Activated naive CD8-positive, alpha-beta T cell treated with anti-CD3 and anti-CD28 coated beads, Interleukin-2, amount 50 U/mL, for 16 hours (primary cell): ENCODE data around the gene AGAP1.

Experiments used
- DNase-seq: peaks from one replicate; pipeline ENCODE4 v3.0.0-alpha.2; 2020; ENCODE audit warnings: low read depth, low spot score

AGAP1 gene

DNA sequence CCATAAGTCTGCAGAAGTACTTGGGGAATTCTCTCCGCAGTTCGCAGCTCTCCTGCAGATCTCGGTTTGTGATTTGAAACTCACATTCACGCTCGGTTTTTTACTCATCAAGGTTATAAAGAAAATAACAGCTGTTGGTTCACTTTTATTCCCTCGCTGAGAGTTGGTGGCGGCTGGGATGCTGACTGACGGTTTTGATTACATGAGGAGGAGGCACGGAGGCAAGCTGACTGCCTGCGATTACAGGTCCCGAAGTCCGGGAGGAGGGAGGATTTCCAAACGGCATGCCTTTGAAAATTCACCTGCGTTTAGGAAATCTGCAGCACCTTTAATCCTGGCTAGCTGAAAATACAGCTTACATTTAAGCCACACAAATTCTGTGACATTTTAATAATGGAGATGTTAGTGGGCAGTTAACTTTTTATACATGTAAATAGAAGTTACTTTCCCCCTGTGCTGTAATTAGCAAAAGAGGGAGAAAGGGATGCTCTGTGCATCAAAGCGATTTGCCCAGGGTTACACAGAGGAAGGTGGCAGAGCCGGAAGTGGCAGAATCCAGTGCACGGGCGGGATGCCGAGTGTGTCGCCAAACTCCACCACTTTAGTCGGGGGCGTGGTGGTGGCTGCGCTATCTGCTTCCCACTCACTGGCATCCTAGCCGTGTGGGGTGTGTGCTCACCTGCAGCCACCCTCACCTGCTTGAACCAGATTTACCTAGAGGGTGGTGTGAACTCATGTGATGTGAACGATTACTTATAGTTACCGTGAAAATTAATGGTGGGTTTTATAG is 14.7 kb downstream of the AGAP1 start:
- DNase-seq = no peak

DNA sequence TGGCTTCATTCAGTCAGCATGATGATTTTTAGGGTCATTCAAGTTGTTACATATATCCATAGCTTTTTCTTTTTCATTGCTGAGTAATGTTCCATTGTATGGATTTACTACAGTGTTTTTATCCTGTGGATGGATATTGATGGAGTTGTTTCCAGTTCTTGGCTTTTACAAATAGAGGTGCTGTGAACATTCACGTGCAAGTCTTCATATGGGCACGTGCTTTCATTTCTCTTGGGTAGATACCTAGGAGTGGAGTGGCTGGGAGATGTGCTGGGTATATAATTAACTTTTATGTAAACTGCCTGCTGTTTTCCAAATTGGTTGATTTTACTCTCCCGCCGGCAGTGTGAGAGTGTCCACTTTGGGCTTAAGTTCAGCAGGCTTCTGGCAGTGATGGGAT is 16.5 kb downstream of the AGAP1 start:
- no peak for DNase-seq

DNA sequence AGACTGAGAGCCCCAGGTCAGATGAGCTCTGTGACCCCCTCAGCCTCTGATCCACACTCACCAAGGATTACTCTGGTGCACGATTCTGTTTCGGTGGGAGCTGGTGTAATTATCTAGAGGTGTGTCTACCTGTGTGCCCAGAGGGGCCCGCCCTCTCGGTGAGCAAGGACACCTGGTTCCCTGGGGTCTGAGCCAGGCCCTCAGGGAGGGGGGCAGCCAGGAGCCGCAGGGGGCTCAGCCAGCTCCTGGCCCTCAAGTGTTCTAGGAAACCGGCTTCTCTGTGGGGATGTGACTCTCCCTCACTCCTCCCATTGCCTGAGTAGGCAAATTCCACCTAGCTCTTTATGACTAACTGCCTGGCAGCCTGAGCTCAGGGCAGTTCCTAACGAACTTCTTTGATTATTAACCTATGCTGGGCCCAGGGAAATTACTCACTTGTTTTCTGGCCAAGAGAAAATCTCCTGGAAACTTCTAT is 17.4 kb downstream of the AGAP1 start:
- DNase-seq = no peak

DNA sequence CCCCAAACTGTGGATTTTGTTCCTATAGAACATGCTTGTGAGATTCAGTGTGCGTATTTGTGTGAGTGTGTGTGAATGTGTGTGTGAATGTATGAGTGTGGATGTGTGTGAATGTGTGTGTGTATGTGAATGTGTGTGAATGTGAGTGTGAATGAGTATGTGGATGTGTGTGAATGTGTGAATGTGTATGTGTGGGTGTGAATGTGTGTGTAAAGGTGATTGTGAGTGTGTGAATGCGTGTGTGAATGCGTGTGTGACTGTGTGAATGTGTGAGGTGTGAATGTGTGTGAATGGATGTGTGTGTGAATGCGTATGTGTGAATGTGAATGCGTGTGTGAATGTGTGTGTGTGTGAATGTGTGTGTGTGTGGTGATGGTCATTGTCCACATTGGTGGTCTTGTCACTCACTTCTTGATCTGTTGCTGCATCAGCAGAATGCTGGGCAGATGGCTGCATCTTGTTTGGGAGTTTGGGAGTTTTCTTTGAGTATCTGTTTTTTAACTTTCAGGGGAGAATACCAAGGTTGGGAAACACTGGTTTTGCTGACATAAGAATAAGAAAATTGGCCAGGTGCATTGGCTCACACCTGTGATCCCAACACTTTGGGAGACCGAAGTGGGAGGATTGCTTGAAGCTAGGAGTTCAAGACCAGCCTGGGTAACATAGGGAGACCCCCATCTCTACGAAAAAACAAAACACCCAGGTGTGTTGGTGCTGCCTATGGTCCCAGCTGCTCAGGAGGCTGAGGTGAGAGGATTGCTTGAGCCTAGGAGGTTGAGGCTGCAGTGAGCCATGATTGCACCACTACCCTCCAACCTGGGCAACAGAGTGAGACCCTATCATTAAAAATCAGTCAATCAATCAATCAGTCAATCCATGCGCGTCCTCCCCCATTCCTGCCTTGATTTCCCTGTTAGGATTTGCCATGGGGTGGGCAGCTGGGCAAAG is 18.2 kb downstream of the AGAP1 start:
- DNase-seq = no peak

DNA sequence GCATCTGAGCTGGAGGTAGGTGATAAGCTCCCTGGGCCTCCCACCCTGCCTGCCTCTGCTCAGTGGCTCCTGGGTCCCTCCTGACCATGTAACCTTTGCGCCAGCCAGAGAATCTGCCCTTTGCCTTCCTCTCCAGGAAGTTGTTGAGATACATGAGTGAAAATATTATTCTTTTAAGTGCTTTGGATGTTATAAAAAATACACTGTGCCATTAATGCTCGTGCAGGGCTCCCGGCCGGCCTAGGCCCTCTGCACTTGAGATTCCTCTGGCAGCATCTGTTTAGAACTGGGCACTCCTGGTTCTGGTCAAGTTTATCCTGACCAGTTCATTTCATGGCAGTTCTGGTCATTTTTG is 18.8 kb downstream of the AGAP1 start:
- DNase-seq = no peak

DNA sequence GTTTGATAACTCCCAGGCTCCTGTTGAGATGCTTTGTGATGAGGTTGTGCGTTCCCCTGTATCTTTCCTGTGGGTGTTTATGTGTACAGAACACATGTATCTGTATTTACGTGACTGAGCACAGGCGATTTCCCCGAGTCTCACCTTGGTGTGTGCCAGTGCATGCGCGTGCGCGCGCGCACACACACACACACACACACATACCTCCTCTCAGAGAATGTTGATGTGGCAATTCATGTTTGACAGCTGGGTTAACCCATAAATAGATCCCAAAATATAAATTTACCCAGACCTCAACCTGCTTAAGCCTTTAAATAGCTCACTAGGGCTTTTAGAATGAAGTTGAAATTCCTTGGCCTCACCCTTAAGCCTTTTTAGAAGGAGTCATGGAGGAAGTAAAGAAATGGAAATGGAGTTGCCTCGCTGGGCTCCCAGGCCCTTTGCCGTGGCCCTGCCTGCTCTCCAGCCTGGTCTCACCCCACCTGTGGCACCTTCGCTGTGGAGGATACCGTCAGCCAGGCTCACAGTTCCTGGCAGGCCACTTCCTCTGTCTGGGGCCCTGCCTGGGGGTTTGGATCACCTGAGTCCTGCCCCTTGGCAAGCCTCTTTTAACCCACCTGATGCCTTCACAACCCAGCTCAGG is 20.3 kb downstream of the AGAP1 start:
- no peak for DNase-seq

DNA sequence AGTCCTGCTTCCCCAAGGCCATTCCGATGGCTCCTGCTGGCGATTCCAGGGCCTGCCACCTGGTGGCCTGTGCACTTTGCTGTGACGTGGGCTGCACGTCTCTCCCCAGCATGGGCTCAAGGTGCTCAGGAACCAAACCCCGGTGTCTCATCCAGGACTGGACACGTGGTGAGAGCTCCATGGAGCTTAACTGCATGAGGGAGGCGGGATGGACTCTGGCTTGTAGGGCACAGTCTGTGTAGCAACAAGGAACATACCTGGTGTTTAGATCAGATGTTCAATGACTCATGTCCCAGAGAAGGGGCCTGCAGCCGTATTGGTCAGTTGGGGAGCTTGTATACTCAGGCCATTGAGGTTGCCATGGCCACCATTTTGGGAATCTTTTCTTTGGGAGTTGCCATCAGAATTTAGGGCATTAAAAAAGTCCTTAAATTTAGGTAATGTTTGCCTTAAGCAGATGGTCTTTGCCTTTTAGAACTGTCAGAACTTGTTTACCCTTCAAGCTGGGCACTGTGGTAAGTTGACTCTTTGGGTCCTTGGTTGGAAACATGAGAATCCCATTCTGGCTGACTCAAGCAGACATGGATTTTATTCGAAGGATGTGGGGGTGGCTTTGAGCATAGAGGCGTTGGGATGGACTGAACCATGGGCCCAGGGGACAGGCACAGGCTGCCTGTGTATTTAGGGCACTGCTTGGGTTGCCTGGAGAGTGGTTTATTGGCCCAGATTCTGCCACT is 21.0 kb downstream of the AGAP1 start:
- DNase-seq = no peak

DNA sequence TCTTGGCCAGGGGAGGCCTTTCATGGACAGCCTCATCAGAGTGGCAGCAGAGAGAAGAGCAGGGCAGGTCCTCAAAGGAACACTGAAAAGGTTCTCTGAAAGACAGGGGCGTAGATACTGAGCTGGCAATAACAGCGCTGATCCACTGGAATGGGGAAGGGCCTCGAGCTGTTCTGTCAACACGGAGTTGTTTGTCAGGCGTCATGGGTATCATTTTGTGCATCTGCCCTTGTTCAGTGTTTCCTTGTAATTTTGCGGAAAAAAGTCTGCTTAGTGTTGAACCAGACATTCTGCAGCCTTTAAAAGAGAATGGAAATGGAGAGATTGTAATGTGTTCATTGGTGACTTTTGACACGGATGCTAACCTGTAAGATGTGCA is 21.5 kb downstream of the AGAP1 start:
- no peak for DNase-seq

DNA sequence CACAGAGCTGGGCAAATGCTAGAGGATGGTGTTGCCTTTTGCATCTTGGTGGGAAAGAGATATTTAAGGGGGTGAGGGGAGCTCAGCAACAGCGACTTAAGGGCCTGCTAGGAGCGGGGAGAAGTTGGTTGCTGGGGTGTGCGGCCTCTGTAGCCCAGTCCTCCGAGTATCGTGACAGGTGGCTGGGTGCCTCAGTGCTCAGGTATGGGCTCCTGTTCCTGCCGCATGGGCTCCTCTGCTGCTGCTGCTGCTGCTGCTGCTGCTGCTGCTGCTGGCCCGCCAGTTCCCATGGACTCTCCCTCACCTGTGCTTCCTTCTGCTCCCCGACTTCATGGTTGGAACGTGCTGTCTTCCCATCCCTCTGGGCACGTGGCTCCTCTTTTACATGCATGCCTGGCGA is 22.0 kb downstream of the AGAP1 start:
- DNase-seq = no peak

DNA sequence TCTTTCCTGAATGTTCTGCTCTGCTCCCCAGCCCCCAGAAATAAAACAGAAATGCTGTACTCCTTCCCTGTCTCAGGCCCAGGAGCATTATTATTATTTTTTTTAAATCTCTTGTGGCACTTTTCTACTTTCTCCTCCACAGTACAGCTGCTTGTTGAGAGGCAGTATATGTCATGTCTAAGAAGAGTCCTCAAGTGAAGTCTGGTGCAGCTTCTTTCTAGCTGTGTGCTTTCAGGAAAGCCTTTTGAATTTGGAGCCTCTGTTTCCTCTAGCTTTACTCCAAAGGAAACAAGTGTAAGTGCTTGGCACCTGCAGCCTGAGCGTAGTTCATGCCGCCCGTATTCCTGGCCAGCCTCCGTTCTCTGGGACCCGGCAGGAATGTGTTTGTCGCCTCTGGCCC is 22.4 kb downstream of the AGAP1 start:
- no peak for DNase-seq

DNA sequence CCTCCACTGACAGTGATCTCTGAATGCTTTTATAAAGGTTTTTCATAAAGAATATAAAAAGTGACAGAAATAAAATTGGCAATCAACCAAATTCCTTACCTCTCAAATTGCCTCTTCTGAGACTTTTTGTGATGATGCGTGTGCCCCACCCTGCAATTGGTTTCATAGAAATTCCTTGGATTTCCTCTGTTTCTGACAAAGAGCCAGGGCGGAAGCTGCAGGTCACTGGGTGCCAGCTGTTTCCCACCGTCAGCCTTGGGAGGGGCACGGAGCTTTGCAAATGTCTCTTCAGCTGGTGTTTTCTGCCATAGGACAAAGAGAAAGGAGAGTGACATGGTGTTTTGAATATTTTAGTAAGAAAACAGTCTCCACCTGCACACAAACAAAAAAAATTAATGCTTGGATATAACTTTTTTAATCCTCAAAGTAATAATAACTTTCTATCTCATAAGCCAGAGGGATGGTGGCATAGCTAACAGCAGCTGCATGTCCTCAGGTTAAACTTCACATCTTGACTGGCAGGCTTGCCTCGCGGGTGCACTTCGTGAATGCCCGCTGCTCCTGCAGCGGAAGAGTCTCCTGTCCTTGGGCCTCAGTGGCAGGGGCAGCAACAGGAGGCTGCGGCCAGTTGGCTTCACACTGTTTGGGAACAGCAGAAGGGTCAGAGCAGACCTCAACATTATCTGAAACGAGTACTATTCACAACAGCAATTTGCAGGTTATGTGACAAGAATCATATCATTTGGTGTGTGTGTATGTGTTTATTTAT is 24.7 kb downstream of the AGAP1 start:
- no peak for DNase-seq

DNA sequence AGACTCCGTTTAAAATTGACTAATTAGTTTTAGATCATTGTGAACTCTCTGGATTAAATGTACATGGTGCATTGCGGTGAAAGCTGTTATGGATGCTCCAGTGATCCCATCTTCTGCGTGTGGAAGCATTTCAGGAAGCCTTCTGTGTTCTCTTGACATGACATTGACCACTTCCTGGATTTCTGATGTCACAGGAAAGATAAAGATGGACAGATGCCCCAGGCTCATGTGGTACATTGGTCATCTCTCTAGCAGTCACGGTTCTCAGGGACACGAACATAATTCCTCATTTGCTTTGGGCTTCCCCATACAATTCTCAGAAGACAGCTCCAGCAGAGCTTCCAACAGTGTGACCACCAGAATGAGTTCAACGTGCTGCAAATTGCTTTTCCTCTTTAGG is 26.9 kb downstream of the AGAP1 start:
- no peak for DNase-seq

DNA sequence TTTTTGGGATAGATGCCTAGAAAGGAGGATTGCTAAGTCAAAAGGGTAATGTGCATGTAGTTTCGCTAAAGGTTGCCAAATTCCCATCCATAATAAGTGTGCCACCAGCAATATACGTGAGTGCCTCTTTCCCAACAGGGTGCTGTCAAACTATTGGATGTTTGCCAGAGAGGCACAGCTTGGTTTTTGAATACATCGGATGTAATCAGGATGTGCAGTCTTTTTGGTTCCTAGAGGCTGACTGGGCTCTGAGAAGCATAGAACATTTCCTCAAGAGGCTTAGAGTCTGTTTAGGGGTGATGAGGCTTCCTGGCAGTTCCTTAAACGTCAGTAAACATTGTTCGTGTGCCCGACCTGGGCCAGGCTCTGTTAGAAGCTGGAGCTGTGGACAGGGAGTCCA is 28.0 kb downstream of the AGAP1 start:
- DNase-seq = no peak

DNA sequence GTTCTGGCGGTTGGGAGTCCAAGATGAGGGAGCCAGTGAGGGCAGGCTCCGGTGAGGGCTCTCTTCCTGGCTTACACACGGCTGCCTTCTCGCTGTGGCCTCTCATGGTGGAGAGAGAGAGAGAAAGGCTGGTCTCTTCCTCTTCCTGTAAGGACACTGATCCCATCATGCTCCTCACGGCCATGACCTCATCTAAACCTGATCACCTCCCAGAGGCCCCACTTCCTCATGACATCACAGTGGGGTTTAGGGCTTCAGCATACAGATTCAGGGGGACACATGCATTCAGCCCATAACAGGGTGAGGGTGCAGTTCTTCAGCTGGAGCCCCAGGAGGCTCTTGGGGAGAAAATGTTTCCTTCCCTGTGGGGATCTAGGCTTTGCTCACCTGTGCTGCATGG is 29.2 kb downstream of the AGAP1 start:
- no peak for DNase-seq

DNA sequence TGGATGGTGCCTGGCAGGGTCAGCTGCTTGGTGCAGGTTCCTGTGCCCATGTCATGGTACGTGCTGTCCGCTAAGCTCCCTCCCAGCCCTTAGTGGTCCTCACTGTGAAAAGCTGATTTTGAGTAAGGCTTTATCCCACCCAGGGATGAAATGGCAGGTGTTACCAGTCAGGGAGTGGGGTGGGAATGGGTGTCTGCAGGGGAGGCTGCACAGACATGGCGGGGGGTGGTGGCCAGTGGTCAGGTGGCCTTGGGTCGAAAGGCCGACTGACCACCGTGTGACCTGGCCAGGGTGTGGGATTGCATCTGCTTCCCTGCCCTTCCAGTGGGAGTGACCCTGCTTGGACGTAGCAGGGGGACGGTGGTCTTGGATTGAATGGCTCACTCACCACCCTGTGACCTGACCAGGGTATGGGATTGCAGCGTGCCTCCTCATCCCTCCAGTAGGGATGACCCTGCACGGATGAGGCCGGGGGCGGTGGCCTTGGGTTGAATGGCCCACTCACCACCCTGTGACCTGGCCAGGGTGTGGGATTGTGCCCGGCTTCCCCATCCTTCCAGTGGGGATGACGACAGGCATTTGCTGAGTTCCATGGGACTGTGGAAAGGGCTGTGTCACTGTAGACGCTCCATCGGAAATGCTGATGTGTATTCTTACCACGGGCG is 29.8 kb downstream of the AGAP1 start:
- no peak for DNase-seq

DNA sequence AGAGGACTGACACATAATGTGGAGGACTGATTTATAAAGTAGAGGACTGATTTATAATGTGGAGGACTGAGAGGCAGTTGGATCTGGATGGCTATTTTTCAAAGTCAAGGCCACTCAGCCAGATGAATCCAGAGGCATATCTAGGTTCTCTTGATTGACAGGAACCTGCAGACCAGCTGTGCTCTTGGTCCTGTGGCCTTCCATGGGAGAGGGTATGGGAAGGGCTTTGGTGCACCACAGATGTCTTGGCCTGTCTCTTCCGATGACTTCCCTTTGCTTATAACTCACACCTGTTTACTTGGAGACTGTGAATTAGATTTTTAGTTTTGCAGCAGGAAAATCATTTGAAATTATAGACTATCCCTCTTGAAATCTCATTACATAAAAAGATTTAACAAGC is 32.3 kb downstream of the AGAP1 start:
- no peak for DNase-seq

DNA sequence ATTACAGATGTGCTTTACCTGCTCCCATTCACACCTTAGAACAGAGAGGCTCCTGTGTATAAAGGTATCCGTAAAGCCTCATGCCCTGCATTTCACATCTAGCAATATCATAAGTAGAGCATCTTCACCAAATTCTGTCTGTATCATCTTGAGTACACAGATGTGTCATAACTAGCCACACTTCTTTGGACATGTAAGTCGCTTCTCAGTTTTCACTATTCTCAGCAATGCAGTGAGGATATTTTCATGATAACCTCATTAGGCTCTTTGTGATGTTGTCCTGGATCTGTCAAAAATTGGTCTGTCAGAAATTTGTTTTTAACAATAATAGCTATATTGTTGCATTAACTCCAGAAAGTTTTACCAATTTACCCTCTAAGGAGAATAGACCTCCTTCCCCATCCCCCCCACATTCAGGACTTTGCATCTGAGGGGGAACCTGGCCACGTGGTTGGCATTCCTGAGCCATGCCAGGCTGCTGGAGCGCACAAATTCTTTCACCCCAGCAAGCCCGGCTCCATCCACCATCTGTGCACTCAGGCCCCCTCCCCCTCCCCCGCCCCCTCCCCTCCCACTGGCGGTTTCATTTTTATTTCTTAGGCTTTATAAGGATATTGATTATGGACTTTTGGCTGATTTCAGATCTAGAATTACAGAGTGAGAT is 34.1 kb downstream of the AGAP1 start:
- no peak for DNase-seq

DNA sequence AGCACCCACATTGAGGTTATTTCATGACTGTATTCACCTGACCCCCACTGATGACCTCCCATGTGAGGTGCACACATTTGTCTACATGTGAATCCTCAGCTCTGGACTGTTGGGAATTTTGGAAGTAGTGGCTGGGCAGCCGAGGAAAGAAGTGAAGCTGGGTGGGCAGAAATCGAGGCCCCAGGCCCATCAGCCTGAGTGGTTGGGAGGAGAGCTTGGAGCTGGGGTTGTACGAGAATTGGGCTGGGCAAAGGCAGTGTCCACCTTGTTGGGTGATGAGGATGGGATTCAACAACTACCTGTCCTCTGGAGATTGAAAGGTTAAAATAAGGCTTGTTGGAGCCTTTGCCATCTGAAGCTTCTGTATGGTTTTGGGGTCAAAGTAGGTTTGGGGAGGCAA is 35.8 kb downstream of the AGAP1 start:
- no peak for DNase-seq

DNA sequence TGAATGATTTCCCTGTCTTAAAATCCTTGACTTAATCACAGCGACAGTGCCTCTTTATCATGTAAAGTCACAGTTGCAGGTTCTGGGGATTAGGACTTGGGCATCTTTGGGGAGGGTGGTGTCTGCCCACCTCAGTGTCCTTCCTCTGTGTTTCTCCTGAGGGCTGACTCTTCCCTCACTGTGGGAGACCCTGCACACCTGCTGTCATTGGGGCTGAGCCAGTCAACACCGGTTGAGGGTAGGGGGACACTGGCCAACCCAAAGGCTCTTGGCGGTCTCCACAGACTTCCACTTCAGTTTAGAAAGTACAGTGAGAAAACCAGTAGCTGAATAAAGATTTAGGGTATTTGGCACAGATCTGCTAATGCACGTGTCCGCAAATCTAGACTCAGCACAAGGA is 36.9 kb downstream of the AGAP1 start:
- no peak for DNase-seq

DNA sequence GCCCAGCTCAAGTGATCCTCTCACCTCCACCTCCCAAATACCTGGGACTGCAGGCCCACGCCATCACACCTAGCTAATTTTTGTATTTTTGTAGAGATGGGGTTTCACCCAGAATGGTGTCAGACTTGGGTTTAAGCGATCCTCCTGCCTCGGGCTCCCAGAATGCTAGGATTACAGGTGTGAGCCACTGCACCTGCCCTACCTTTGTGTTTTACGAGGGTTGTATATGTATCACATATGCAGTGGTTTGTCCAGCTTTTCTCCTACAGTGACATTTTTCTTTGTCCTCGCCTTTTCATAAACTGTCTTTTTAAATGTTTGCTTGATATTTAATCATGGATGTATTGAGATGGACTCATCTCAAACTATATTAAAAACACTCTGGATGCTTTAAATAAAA is 38.5 kb downstream of the AGAP1 start:
- no peak for DNase-seq
